Liver (tissue), 3 donors: ENCODE results near the gene NTPCR.

Source experiments
- ATF3 ChIP-seq: IDR thresholded peaks from 2 replicates; pipeline ENCODE4 v1.6.1; 2016; ENCODE audit warnings: antibody characterized with exemption
- CTCF ChIP-seq: fragments of 150-350 bp; IDR thresholded peaks from 2 replicates; pipeline ENCODE4 v1.5.1; 2017; ENCODE audit warnings: improper control_type of control experiment, low read depth, low read length; ENCODE audit not compliant: missing input control
- EGR1 ChIP-seq, 2 donors: IDR thresholded peaks; 2 replicates each; pipeline ENCODE4 v1.6.1; 2016 to 2018; ENCODE audit warnings: antibody characterized with exemption in 2 of 2, low read depth in 2 of 2
- GABPA ChIP-seq, 2 donors: IDR thresholded peaks in 1 of 2; conservative IDR thresholded peaks in 1 of 2; 2 replicates each; pipeline ENCODE4 v1.6.1; 2016; ENCODE audit warnings: antibody characterized with exemption in 2 of 2, mild to moderate bottlenecking in 1 of 2, moderate library complexity in 1 of 2
- MAX ChIP-seq: IDR thresholded peaks from 2 replicates; pipeline ENCODE4 v1.6.1; 2016; ENCODE audit warnings: antibody characterized with exemption
- NR2F2 ChIP-seq: IDR thresholded peaks from 2 replicates; pipeline ENCODE4 v1.6.1; 2016; ENCODE audit warnings: antibody characterized with exemption
- RAD21 ChIP-seq, 2 donors: IDR thresholded peaks; 2 replicates each; pipeline ENCODE4 v1.6.1; 2016; ENCODE audit warnings: antibody characterized with exemption in 2 of 2, mild to moderate bottlenecking in 2 of 2
- REST ChIP-seq: IDR thresholded peaks from 2 replicates; pipeline ENCODE4 v1.6.1; 2016; ENCODE audit warnings: antibody characterized with exemption, mild to moderate bottlenecking
- SP1 ChIP-seq: IDR thresholded peaks from 2 replicates; pipeline ENCODE4 v1.6.1; 2018; ENCODE audit warnings: antibody characterized with exemption, mild to moderate bottlenecking
- TAF1 ChIP-seq: conservative IDR thresholded peaks from 2 replicates; pipeline ENCODE4 v1.6.1; 2016; ENCODE audit warnings: antibody characterized with exemption, mild to moderate bottlenecking
- YY1 ChIP-seq: IDR thresholded peaks from 2 replicates; pipeline ENCODE4 v1.6.1; 2016; ENCODE audit warnings: antibody characterized with exemption, mild to moderate bottlenecking
- ZBTB33 ChIP-seq: IDR thresholded peaks from 2 replicates; pipeline ENCODE4 v1.6.1; 2016; ENCODE audit warnings: antibody characterized with exemption
- donor health status: healthy.
- donor health status: healthy.

GRCh38 chr1:233032916-233033315 lies 82.5 kb downstream of the NTPCR start:
- TF ChIP-seq CTCF (no peak), MAX (no peak), TAF1 (no peak), SP1 (no peak), EGR1 (IDR thresholded peaks at IDR 0.05; ENCODE audit: low read depth in 2 of 2) (peak in 1 of 2 donors; percentile 64), REST (no peak), RAD21 (IDR thresholded peaks at IDR 0.05) (no peak), GABPA (IDR thresholded peaks at IDR 0.05 in 1 of 2, conservative IDR thresholded peaks at IDR 0.05 in 1 of 2) (no peak), ZBTB33 (no peak), NR2F2 (no peak), ATF3 (no peak), YY1 (no peak)
